GM18858 (cell line): ENCODE data around the gene MED17.
"Not testable (repeated sequence)": the region's sequence is repeated elsewhere in the genome, so short reads cannot be mapped to it uniquely, and the experiment has no call there.

Experiments
- ATAC-seq: cut with Tn5 transposase; IDR thresholded peaks from one replicate; pipeline ENCODE4 v1.9.1; 2021; ENCODE audit not compliant: unreplicated experiment

Gene MED17

DNA sequence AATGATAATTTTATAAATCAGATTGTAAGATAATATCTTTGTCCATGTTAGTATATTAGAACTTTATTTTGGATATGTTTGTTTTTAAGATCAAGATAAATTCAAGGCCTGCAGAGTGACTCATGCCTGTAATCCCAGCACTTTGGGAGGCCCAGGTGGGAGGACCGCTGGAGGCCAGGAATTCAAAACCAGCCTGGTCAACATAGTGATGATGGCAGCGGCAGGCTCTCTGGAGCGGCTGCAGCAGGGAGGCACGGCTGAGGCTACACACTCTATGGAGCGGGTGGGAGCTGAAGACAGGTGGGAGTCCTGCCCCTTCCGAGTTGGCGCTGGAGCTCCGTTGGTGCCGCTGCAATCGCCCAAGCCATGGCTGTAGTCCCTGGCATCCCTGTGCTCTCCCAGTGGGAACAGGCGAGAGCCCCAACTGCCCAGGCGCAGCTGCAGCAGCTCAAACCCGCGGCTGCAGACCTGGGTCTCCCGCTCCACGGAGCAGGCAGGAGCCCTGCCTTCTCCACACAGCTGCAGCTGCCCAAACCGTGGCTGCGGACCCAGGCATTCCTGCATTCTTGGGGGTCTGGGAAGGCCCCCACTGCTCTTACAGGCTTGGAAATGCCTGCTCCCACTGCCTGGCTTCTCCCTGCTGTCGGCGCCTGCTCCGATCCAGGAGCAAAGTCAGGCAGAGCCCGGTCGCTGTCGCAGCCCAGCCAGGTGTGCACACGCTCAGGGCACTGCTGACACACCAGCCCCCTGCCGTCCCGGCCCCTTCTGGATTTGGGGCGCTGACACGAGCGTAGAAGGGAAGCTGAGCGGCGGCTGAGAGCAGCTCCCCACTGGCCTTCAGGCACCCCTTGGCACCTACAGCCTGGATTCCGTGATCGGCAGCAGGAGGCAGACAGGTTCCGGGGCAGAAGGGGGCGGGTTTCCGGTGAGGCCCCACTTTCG, 25.9 kb upstream of the MED17 start:
- no peak for ATAC-seq

GRCh38 chr11:93759123-93759522, 25.0 kb upstream of the MED17 start:
- ATAC-seq = not testable (repeated sequence)

DNA sequence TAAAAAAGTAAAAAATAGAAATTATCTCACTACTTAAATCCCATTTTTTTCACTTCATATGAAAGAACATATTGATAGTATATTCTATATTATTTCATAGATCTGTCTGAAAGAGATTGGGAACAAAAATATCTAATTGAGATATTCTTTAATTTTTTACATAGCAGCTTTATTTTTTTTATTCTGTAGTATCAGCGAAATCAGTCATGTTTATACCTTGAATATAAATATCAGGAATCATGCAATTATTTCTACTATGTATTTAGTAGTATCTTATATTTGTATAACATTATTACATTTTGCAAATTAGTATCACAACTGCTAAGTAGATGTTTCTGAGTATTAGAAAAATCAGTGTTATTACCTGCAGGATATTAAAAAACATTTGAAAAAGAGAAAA, 22.2 kb upstream of the MED17 start:
- ATAC-seq = no peak

GRCh38 chr11:93765551-93765950, 18.5 kb upstream of the MED17 start:
- no peak for ATAC-seq

GRCh38 chr11:93766504-93766903, 17.6 kb upstream of the MED17 start:
- ATAC-seq = no peak

DNA sequence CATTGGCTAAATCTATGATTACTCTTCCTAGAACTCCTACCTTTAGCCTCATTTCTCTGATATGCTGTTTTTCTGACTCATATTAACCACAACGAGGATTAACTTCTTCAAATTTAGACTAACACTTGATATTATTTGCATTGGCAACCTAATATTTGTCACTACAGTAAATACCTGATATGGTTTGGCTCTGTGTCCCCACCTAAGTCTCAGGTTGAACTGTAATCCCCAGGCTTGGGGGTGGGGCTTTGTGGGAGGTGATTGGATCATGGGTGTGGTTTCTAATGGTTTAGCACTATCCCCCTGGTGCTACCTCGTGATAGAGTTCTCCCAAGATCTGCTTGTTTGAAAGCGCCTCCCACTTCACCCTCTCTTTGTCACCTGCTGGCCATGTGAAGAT, 17.1 kb upstream of the MED17 start:
- no peak for ATAC-seq

DNA sequence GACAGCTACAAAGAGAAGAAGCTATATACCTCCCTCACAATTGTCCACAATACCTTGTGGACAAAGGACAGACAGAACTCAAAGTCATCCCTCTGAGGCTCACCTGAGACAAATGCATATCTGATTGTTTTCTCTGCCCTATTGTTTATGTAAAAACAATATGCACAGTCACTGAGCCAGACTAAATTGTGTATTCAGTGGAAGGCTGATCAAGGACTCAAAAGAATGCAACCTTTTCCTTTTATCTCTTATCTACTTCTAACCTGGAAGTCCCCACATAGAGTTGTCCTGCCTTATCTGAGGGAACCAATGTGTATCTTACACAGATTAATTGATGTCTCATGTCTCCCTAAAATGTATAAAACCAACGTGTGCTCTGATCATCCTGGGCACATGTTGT, 13.9 kb upstream of the MED17 start:
- no peak for ATAC-seq

DNA sequence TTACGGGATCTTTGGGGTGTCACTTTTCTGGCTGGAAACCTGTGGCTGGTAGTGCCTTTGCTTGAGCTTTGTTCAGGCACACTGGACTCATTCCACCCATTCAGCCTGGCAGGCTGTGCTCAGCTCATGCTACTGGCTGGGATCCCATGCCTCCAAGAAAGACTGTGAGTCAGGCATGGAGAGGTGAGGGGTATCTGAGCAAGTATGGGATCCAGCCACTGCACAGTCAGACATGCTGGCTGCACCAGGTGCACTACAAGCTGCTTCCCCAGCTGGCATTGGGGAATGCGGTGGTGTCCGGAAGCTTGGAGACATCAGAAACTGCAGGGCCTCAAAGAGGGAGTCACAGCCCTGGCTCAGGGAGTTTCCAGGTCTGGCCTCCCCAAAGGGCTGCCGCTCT, 12.0 kb upstream of the MED17 start:
- no peak for ATAC-seq

DNA sequence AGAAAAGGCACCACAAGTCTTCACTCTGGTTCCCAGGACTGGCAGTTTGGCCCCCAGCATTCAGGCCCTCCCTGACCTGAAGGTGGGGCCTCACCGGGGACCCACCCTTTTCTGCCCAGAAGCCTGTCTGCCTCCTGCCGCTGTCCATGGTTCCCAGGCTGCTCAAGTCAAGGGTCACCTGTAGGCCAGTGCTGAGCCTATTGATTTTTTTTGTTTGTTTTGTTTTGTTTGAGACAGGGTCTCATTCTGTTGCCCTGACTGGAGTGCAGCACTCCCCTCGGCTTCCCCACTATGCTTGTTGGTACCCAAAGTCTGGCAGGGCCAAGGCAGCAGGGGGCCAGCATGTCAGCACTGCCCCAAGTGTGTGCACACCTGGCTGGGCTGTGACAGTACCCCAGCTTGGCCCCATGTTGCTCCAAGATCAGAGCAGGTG, 11.0 kb upstream of the MED17 start:
- no peak for ATAC-seq

DNA sequence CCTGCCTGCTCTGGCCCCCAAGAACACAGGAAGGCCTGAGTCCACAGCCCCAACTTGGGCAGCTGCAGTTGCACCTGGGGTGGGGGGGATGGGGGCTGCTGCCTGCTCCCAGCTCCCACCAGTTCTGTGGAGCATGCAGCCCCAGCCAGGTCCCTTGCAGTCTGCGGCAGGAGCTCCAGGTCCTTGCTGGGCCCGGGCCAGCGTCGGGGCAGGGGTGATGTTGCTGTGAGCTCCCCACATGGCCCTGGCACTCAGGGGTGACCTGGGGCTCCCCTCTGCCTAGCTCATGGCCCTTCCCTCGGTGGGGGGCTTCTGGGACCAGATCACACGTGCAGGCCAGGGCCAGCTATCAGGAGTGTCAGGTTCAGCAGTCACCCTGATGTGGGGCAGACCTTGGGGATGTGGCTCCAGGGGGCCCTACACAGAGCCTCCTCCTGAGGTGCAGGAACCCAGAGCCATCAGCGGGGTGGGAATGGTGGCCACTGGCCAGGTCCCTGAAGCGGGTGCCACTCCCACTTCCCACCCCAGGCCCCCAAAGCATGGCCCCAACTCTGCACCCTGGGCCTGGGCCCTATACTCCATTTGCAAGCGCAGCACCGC, 10.4 kb upstream of the MED17 start:
- no peak for ATAC-seq

DNA sequence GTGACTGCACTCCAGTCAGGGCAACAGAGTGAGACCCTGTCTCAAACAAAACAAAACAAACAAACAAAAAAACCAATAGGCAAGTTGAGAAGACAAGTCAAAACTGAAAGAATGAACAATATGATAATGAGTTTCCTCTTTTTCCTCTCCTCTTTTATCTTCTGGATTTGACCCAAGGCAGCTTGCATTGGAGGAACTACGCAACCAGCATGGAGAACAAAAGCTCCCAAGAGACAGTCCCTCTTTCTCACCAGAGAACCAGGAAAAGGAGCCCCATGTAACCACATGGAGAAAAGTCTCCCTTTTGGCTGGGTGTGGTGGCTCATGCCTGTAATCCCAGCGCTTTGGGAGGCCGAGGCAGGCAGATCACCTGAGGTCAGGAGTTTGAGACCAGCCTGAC, 9.5 kb upstream of the MED17 start:
- not testable (repeated sequence) for ATAC-seq

- ATAC-seq = no peak
Measured at GRCh38 chr11:93775289-93775688, 8.8 kb upstream of the MED17 start.

- ATAC-seq = no peak
Measured at GRCh38 chr11:93783362-93783761, 720 bp upstream of the MED17 start.

DNA sequence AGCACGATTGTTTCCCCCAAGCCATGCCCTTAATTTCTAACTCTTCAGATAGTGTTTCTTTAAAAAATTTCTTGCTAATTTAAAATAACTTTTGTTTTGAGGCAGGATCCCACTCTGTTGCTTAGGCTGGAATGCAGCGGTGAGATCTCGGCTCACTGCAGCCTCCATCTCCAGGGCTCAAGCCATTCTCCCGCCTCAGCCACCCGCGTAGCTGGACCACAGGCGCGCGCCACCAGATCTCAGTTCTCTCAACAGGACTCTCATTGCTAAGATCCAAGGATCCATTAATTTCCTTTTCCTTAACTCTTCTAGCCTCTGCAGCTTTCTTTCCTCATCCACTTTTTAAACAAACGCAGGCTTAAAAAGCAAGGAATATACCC, 327 bp upstream of the MED17 start:
- peak; percentile 26 for ATAC-seq

DNA sequence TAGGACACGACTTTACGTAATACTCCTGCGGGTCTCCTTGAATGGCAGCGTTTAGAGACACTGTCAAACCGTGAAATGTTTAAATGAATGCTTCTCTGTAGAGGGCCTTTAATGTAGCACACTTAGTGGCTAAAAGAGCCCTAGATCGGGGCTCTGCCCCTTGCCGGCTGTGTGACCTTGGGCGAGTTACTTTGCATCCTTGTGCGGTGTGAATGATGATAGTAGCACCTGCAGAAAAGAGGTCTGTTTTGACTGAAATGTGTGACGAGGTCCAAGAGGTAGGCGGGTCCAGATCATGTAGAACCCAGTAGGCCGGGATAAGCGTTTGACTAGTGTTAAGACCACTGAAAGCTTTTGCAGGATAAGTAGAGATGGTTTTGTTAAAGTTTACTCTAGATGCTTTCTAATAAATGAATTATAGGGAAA, 866 bp downstream of the MED17 start:
- ATAC-seq = peak; percentile 36

DNA sequence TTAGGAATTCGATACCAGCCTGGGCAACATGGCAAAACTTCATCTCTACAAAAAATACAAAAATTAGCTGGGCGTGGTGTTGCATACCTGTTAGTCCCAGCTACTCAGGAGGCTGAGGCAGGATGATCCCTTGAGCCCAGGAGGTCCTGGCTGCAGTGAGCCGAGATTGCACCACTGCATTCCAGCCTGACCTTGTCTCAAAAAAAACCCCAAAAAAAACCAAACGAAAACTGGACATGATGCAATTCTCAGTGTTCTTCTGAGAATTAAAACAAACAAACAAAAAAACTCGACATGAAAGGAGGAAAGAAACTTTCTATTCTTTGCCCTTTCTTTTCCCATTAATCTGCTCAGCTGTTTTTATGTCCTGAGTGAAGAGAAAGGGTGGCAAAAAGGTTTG, 7.4 kb downstream of the MED17 start:
- no peak for ATAC-seq

DNA sequence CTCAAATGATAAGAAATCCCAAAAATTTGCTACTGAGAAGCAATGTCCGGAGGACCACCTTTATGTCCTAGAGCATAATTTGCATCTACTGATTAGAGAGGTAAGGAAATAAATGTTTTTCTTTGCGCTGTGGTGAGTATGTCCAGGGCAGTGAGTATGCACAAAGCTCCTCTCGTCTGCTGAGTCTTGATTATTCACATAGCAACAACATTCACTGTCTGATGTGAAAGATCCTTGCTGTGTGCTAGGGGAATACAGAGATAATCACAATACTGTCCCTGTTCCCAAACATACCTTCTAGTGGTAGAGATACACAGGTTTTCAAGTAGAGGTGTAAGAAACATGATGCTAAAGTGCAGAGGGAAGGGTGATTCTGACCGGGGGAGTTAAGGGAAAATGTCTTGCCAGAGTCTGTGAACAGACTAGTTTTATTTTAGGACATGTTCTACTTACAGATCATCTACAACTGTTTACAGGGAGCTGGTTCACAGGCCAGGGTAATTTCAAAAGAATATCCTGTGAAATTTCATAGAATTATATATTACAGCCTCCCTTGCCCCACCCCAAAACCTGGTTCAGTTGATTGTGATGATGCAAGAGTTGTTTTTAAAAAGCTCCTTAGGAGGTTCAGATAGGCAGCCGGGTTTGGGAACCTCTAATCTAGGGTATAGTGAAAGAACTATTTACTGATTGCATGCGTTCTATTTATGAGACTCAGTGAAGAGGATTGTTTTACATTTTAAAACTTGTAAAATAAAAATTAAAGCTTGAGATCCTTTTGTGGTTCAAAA, 12.6 kb downstream of the MED17 start:
- ATAC-seq = no peak

DNA sequence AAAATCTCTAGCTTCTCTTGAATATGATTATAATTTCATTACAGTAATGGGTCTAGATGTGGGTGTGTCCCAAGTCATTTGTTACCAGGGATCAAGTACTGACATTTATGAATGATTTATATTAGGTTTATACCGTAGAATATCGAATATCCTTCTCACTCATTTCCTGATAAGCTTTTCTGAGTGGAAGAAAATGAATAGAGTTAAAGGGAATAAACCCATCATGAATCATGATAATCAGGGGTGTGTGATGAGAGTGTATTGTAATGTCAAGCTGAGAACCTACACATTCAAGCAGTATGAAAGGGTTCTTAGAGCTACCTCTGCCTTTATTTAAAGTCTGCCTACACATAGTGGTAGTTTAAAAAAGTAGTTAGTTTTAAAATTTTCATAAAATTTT, 17.3 kb downstream of the MED17 start:
- ATAC-seq = no peak

DNA sequence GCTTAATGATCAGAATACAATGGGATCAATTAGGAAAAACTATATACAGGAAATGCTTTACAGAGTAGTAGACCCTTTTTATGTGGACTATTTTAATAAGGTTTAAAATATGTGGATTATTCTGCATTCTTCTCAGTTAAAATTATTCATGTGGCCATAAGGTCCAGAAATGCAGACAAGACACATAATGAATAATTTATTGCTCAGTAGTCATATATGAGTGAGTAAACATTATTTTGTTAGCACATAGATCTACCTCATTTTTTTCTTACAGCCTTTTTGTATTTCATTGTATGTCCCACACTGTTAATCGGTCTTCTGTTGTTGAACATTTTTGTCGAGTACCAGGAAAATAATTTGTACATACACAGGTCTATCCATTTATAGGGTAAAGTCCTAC, 20.8 kb downstream of the MED17 start:
- ATAC-seq = no peak

DNA sequence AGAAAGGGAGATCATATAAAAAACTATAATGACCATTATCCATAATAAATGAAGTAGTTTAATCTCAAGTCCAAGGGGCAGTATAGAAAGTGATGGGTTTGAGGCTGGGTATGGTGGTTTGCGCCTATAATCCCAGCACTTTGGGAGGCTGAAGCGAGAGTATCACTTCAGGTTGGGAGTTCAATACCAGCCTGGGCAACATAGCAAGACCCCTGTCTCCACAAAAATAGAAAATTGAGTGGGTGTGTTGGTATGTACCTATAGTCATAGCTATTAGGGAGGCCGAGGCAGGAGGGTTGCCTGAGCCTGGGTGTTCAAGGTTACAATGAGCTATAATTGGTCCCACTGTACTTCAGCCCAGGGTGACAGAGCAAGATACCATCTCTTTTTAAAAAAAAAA, 23.9 kb downstream of the MED17 start:
- no peak for ATAC-seq

GRCh38 chr11:93813974-93814373, 29.9 kb downstream of the MED17 start:
- no peak for ATAC-seq
